HG02759 (cell line): ENCODE measurements around the gene SIM2.

Source experiments
- ATAC-seq: cut with Tn5 transposase; IDR thresholded peaks from one replicate; pipeline ENCODE4 v1.9.1; 2021; ENCODE audit warnings: mild to moderate bottlenecking, moderate library complexity; ENCODE audit not compliant: unreplicated experiment

The SIM2 gene

GRCh38 chr21:36791695-36792470 is 93.0 kb downstream of the SIM2 start:
- ATAC-seq, result no peak

- ATAC-seq, result no peak
Observed at GRCh38 chr21:36792505-36792967, 93.6 kb downstream of the SIM2 start.

DNA sequence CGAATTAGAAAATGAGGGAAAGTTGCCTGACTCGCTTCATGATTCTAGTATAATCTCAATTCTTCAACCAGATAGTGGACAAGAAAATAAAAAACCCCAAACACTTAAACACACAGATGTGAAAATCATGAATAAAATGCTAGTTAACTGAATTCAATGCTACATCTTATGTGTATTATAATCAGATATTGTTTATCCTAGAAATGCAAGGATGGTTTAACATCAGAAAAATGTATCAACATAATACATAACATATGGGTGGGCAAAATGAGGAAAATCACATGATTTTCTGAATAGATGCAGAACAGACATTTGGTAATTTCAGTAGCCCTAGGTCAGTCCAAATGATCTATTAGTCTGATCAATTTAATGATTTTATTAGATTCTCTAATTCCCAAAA is 97.2 kb downstream of the SIM2 start:
- ATAC-seq, result no peak

DNA sequence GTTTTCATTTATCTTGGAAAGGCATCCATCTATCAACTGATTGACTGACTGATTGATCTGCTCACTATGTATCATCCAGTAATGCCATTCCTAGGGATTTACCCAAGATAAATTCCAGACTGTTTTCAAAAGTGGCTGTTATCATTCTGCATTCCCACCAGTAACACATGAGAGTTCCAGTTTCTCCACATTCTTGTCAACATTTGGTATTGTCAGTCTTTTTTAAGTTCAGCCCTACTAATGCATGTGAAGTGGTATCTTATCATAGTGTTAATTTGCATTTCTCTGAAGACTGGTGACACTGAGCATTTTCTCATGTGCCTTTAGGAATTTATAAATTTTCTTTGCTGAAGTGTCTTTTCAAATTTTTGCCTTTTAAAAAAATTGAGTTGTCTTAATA is 99.6 kb downstream of the SIM2 start:
- no peak for ATAC-seq
